Sciatic nerve (tissue), 2 donors: Measurements from ENCODE around the gene CPXM2. TPM values are rescaled to one million over a fixed set of nuclear protein-coding genes. Genes with fewer than 3 reads are reported as not detected.

Experiments
- ATAC-seq: fragments of 200-7000 bp; cut with Tn5 transposase; one replicate; pipeline ENCODE4 v1.9.1; 2020; ENCODE audit warnings: mild to moderate bottlenecking, moderate library complexity
- DNase-seq: peaks from one replicate; pipeline ENCODE4 v3.0.0-alpha.2; 2020; ENCODE audit warnings: low spot score
- intact Hi-C: fragments of 100-400 bp; cut with DNase I; formaldehyde crosslinking; loops from one replicate; pipeline ENCODE4 v1.14.2; 2022
- total RNA-seq: library from RNA; stranded (reverse); fragmentation: NEBNext Ultra II Directional; extraction: Animal tissue kit (Norgen Biotek cat#: 25700); gene quantifications from one replicate; pipeline ENCODE4 v1.2.1, GENCODE V29; 2021
- donor health status: DM: no; HTN: no; CAD: no.
- donor health status: DM: no; HTN: no; CAD: no.

CPXM2 gene
- total RNA-seq, 1 donor from 2014 or later = 81.6 TPM

DNA sequence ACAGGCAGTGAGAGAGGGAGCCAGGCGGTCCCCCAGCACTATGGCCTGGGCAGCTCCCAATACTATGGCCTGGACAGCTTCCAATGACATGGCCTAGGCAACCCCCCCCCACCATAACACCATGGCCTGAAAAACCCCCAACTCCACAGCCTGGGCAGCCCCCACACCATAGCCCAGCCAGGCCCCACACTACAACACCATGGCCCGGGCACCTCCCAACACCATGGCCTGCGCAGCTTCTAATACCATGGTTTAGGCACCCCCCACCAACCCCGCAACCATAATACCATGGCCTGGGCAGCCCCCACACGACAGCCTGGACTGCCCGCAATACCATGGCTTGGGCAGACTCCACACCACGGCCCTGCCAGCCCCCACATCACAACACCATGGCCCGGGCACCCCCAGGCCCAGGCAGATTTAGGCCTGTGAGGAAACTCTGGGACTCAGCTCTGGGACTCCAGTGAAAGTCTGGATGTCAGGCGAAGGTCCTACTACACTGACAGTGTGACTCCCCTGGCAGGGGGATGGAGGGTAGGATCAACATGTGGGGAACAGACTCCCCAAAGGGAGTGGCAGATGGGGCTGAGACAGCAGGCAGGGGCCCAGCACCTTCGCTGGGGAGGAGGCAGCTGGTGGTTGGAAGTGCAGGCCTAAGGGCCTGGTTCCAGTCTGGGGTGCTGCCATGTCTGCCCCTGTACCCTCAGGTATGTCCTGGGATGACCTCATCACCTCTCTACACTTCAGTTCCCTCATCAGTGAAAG is 8.7 kb downstream of the CPXM2 start:
- intact Hi-C loops = no loop called here
- no peak for ATAC-seq
- DNase-seq = no peak

DNA sequence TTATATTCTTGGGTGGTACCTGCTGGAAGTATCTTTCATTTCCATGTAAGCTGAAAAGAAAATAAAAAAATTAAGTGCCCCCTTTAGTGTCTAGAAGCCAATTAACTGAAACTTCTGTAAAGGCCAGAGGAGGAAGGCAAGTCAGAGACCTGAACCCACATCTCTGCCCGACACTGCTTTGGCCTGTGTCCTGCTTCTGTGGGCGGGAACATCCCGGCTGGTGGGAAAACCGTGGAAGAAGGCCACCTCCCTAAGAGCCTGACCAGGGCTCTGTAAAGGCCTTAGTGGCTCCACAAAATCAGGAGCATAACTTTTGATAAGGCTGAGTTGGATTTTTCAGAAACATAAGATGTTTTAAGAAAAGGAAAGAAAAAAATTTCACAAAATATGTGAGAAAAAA is 9.4 kb downstream of the CPXM2 start:
- ATAC-seq = no peak
- no peak for DNase-seq
- intact Hi-C loops = no loop called here

DNA sequence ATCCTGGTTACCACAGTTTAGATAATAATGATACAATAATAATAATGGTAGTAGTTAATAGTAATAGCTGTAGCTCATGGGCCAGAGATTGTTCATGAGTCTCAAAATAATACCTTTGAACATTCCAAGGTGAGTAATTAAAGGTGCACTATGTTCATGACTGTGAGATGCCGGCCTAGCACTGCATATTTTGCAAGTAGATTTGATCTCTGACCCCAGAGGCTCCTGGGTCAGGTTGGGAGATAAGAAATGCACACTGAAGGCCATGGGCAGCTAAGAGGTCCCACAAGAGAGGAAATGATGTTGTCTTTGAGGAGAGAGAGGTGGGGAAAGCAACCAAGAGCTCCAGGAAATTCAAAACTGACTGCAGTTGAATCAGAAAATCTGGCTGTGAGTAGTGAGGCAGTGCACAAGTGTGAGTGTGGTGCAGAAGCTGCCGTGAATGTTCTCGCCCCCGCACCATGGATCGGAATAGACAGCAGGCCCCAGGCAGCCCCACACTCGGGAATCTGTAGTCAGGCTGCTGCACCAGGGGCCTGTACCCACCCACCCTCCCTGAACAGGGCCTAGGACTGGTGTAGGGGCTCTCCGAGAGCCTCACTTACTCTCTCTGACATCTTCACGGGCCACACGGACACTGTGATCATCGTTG is 11.9 kb downstream of the CPXM2 start:
- ATAC-seq (no peak), DNase-seq (peak; percentile 47)
- intact Hi-C loops = no loop called here

DNA sequence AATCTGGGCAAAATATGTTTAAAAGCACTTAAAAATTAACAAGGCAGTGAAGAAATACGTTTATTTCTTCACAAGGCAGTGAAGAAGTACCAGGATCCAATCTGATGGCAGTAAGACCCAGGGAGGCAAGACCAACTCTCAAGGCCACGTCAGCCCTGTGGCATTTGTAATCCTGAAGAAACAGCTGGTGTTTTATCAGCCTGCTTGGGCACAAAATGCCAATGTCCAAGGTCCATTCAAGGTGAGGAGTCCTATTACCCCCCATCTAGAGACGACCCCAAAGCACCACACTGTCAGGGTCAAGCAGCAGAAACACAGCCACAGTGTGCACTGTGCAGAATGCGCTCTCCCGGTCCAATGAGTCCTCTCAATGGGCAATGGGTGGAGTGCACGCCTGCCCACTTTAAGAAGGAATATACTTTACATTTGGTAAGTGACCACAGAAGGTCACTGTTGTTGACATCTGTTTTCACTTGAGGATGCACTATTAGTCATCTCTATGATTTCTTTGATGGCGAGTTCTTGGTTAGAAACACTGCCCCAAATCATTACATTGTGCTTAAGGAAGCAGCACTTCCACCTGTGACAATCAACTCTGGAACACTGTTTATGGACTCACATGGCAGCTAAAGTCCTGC is 12.8 kb downstream of the CPXM2 start:
- no peak for ATAC-seq
- peak; percentile 26 for DNase-seq
- intact Hi-C loops = no loop called here

DNA sequence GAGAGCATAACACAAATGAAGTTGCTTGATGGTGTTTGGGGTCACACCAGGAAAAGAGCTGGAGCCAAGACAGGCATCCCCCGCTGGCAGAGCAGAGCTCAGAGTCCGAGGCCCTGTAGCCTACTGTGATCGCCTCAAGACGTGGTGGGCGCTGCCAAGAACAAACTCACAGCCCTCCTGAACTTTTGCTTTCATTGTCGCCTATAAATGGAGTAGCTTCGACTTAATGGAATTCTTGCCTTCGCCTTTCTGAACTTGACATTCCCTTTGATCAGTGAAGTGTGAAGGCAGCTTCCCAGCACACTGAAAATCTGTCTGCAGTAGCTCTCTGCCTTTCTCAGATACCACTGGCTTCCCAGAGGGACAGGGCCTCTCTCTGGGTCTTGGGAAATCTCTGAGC is 21.3 kb downstream of the CPXM2 start:
- ATAC-seq (no peak), DNase-seq (peak; percentile 8)
- intact Hi-C loops = no loop called here

DNA sequence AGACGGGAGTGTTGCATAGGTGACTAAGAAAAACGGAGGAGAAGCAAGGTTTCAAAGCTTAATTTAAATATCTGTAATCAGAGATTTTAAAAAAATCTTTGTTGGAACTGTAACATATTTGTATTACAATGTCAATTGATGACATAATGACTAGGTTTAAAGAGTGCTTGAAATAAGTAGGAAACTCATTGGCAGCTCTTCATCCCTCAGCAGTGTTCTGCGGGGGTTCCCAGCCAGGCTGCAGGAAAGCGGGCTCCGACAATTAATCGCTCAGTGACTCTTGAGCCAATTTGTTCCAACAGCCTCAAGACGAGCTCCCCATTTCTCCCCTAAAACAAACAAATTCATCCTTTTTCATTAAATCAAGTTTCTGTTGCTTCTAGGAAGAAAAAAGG is 22.6 kb downstream of the CPXM2 start:
- ATAC-seq (no peak), DNase-seq (peak; percentile 15)
- intact Hi-C loops = no loop called here

DNA sequence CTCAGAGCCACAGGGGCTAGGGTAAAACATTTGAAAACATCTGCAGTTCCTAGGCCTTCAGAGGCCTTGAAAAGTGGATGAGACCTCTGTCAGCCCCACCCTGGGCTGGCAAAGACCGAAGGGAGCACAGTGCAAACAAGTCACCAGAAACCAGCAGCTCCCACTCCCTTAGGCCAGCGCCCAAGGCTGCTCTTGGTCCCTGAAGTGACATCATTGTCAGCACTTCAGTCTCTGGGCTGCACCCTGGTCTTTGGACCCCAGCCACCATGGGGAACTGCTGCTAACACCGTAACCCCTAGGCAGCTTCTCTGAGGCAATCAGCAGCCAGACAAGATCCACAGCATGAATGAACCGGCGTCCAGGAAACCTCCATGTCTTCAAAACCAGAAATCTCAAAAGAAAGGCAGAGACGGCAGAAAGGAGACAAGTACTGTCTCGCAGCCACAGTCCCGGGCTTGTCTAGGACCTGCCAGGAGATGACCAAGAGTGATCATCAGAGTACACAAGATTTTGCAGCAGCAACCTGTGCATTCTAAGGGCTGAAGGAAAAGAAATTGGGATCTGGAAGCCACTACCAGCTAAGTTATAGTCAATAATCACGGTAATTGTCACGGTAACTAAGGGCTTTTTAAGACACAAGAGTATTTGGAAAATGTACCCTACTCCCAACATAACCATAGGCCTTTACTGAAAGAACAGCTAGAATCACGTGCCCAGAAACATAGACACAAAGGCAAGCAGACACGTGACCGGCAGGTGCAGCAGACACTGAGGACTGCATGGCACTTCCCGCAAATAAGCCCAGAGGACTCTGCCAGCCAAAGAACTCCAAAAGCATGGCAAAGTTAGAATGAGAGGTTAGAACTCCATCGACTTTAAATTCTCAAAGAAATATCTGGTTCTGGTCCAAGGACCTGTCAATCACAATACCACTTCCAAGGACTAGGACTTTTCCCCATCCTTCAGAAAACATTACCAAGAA is 23.3 kb downstream of the CPXM2 start:
- DNase-seq = peak; percentile 27
- ATAC-seq = no peak
- intact Hi-C loops = no loop called here

DNA sequence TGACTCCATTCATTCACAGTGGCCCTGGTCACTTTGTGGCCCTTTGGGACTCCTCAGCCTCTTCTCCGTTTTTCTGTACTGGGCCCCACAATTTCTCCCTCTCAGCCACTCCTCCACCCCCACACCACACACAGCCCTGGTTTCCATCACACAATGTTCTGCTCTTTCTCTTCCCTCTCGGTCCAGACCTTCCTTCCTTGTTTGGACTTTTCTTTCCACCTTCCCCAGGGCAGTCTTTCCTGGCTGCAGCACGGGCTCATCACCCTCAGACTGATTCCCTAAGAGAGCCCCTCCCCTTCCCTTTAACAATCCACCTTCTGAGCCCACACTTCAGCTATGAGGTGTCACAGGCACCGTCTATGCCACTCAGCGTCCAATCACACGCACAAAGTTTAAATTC is 25.7 kb downstream of the CPXM2 start:
- intact Hi-C loops = no loop called here
- DNase-seq (no peak), ATAC-seq (no peak)

DNA sequence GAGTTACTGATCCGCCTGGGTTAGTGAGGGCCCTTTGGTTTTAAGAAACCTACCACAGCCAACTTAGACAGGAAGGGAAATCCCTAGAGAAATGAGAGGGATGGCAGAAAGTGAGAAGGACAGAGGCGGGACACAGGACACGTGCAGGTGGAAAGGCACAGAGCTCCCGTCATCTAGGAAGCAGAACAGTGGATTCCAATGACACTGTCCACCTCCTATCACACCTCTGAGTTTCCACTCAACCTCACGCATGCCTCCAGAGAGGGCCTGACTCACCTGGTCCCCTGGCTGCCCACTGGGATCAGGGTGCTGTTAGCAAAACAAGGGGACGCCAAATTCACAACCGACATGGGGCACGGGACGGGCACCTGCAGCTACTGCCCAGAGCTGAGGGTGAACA is 26.3 kb downstream of the CPXM2 start:
- intact Hi-C loops = no loop called here
- ATAC-seq = no peak
- DNase-seq = no peak

DNA sequence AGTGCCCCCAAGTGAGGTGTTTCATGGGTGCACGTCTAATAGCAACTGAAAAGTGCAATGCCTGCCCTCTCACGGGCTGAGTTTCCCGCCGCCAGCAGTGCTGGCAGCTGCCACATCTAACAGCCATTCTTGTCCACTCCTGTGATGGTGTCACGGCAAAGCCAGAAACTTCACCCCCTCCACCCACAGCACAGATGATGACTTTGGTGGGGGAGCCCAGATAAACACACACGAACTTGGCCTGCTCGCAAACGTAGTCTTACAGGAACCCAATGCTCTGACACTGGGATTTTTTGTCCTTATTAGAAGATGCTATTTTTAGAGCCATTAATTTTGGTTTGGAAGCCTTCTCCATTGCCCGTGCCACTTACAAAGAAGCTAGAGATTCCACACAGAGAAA is 26.7 kb downstream of the CPXM2 start:
- intact Hi-C loops = no loop called here
- DNase-seq = no peak
- no peak for ATAC-seq

DNA sequence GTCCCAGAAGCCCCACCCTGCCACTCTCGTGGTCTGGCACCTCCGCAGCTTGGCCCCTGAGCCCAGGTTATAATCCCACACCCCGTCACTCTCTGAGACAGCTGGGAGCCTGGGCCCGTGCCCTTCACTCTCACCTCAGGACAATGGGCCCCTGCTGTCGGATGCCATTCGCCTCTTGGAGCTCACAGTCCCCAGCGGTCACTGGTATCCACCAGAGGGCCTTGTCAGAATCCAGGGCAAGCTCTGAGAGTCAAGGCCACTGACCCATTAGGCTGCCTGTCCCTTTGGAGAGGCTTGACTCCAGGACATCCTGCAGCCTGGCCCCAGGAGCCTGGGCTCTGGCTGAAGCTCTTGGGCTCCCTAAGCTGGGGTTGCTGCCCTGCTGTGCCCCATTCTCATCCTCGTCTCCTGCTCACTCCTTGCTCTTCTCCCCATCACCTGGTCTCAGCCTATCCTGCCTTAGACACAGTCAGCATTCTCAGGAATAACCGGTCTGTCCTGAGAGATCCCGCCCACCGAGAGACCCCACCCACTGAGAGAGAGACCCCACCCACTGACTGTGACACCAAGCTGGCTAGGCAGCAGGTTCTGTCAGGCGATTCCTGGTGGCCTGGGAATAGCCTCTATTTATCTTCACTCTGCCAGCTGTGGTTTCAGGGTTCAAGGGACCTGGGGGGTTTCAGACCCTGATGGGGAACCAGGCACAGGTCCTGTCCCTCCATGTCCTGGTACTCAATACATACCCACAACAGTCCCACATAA is 27.7 kb downstream of the CPXM2 start:
- DNase-seq (no peak), ATAC-seq (no peak)
- intact Hi-C loops = no loop called here

DNA sequence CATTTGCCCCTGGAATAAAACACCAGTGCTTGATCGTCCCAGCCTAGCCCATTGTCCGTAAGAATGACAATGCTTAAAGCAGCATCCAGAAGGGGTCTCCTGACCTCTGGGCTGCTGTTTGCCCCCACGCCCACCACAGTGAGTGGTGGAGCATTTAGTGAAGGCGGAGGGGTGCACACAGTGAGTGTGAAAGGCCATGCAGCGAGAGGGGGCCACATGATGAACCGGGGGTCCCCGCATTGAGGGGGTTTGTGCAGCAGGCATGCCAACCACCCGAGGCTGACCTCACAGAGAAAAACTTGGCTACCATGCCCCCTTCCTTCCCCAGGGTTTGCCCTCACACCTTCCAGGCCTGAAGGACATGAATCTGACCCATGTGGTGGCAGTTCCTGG is 28.4 kb downstream of the CPXM2 start:
- intact Hi-C loops = no loop called here
- DNase-seq (no peak), ATAC-seq (no peak)

DNA sequence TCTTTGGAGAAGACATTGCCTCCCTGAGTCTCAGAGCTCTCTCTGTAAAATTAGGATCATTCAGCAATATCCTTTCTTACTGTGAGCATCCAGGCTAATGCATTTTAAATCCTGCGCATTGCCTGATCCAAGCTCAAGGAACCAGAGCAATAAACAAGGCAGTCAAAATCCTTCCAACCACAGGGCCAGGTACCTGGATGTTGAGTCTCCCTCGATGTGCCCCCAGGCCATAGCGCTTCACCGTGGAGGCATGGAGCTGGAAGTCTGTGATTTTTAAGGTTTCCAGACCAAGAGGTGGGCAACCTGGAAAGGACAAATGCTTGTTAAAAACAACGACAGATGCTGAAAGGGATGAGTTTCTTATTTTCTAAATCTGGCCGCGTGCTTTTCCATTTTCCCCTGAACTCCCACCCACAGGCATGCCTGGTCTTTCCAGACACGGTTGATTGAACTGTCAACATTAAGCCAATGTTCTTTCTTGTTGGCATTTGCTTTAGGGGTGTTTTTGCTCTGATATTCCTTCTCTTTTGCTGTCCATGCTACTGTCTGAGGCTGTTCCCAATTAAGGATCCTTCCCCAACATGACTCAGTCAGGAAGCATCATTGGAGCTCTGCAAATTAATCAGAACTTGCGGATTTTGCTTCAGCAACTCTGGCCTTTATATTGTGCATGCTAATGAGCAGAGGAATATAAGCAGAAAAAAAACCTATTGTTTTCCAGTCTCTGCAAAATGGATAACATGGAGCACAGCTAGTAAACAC is 29.0 kb downstream of the CPXM2 start:
- DNase-seq = no peak
- intact Hi-C loops = no loop called here
- ATAC-seq = no peak

DNA sequence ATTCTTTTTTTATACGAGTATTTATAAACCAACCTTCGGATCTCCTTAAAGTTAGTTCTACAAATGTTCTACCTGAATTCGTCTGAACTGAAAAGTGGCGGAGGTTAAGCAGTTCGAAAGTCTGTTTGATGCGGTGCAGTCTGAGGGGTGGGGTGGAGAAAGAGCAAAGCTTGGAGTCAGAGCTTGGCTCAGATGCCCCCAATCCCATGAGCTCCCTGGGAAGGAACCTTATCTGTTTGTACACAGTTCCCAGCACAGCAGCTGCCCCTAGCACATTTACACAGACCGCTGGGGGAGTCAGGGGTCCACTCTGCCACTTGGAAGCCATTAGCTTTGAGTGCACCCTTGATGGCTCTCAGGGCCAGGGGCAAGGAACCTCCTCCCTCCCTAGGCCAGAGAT is 30.8 kb downstream of the CPXM2 start:
- no peak for DNase-seq
- intact Hi-C loops = no loop called here
- no peak for ATAC-seq

DNA sequence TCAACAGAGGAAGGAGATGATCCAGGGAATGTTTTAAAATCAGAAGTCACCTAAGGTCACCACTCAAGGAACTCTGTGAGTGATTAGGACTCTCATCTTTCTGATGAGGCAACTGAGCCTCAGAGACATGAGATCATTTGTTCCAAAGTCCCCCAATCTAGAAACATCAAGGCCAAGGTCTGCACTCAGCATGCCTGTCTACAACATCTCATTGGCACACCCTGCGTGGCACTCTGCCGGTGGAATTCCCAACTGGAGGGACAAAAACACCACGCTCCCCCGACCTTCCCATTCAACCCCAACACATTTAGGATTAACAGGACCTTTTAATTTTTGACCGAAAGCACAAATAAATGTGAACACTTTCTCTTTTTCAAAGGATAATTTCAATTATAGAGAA is 31.4 kb downstream of the CPXM2 start:
- intact Hi-C loops = no loop called here
- DNase-seq (no peak), ATAC-seq (no peak)

DNA sequence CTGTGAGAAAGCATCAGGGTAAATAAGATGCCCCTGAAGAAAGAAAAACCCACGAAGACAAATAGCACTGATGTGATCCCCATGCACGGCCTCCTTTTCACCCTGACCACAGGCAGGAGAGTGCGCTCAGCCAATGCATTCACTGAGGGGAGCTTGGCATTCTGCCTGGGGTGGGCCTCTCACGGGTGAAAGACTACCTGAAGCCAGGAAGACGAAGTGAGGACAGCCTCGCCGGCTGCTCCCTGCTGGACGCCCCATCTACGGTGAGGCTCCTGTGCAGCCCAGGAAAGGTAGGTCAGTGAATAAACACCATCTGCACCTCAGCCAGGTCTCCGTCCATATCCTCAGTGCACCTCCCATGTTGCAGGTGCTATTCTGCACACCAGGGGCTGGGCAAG is 32.0 kb downstream of the CPXM2 start:
- intact Hi-C loops = no loop called here
- DNase-seq = no peak

DNA sequence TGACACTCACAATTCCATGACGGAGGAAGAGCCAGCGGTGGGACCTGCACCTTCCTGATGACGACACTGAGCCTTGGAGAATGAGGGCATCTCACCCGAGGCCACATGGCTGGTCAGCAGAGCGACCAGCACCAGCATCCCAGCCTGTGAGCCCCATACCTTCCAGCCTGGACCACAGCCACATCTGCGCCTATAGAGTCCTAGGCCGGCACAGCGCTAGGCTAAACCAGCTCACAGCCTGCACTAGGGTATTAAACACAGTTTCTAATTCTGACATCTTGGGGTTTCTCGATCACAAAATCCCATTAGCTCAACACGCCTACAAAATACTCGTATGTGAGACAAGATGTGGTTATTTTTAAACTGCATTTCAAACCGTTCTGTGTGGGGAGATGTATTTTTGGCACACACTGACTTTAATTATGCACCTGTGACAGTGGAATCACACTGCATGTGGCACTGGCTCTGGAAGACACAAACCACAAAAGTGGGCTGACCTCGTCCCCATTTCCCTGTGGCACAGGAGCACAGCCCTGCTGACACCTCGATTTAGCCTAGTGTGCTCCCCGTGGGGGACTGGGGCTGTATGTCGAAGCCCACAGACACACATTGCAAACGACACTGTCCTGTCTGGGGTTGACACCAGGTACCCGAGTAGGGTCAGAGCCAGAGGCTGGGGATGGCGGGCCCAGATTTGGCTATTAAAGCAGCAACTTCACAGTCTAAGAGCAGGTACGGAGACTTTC is 32.5 kb downstream of the CPXM2 start:
- intact Hi-C loops = no loop called here
- ATAC-seq (no peak), DNase-seq (no peak)

More for the DNA sequence above, 32.0 kb downstream of the CPXM2 start:
- ATAC-seq = no peak
